Heart left ventricle (tissue), 13 donors: Measurements from ENCODE around the gene GADL1.

ENCODE experiments used
- POLR2A ChIP-seq, 2 donors: fragments of 450-650 bp; IDR thresholded peaks; one replicate each; pipeline ENCODE4 v1.6.1; 2017; ENCODE audit warnings: antibody characterized with exemption in 2 of 2, mild to moderate bottlenecking in 2 of 2, moderate library complexity in 2 of 2
- TF ChIP-seq, protein P1 (sequence below), 12 donors: fragments of 200-600 bp; sonication (generic) in 4 of 12; IDR thresholded peaks; one replicate each; pipeline versions ENCODE4 v1.5.0 to v1.8.0; 2018 to 2022; ENCODE audit warnings: antibody characterized with exemption in 12 of 12, mild to moderate bottlenecking in 5 of 12
- donor health status: ischemic (EF 13 %, LVEDD 7.1; RV severe dilation, severe dysfunction).
- donor health status: DM: no; HTN: yes; CAD: no.
- donor health status: DM: no; HTN: no; CAD: no.
- donor health status: ischemic (EF 25% LVEDD 6.9; RV normal size, moderate dysfunction).
- donor health status: ischemic (EF 25% LVEDD 5.7; RV mildly dilated, moderate dysfunction).
- donor health status: ischemic (EF 35%, LVEDD 5.7; RV mildly dilated, moderate dysfunction).
- donor health status: nonischemic (EF 11% LVEDD 7.7; RV severe dilation, severe dysfunction).
- donor health status: DM: yes; HTN: yes; CAD: no.
- donor health status: PGD.
- donor health status: ischemic (EF 29% LVEDD 5.4; RV normal size, mild dysfunction).
- donor health status: nonischemic (EF 23%, LVEDD 6.1; RV moderate dilation, normal function).

DNA sequence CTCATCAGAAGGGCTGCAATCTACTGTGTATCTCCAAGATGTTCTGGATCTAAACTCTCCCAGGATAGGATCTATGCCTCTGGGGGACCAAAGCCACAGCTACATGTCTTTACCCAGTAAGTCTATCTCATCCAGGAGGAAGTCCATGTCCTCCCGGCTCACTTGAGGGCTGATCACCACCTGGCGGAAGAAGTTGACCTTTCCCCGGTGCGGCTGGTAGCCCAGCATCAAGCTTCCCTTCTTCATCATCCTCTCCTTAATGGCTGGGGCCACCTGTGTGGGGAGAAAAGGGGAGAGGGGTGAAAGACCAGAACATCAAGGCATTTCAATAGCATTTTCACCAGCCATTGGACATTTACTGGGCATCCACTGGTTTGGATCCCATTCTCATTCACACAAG lies 166.3 kb downstream of the GADL1 start:
- no peak for TF ChIP-seq POLR2A (IDR thresholded peaks at IDR 0.05)
- TF ChIP-seq, protein P1, sequence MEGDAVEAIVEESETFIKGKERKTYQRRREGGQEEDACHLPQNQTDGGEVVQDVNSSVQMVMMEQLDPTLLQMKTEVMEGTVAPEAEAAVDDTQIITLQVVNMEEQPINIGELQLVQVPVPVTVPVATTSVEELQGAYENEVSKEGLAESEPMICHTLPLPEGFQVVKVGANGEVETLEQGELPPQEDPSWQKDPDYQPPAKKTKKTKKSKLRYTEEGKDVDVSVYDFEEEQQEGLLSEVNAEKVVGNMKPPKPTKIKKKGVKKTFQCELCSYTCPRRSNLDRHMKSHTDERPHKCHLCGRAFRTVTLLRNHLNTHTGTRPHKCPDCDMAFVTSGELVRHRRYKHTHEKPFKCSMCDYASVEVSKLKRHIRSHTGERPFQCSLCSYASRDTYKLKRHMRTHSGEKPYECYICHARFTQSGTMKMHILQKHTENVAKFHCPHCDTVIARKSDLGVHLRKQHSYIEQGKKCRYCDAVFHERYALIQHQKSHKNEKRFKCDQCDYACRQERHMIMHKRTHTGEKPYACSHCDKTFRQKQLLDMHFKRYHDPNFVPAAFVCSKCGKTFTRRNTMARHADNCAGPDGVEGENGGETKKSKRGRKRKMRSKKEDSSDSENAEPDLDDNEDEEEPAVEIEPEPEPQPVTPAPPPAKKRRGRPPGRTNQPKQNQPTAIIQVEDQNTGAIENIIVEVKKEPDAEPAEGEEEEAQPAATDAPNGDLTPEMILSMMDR (IDR thresholded peaks at IDR 0.05): no peak
